ENCODE measurements around the gene PKNOX2.

PKNOX2 gene

DNA sequence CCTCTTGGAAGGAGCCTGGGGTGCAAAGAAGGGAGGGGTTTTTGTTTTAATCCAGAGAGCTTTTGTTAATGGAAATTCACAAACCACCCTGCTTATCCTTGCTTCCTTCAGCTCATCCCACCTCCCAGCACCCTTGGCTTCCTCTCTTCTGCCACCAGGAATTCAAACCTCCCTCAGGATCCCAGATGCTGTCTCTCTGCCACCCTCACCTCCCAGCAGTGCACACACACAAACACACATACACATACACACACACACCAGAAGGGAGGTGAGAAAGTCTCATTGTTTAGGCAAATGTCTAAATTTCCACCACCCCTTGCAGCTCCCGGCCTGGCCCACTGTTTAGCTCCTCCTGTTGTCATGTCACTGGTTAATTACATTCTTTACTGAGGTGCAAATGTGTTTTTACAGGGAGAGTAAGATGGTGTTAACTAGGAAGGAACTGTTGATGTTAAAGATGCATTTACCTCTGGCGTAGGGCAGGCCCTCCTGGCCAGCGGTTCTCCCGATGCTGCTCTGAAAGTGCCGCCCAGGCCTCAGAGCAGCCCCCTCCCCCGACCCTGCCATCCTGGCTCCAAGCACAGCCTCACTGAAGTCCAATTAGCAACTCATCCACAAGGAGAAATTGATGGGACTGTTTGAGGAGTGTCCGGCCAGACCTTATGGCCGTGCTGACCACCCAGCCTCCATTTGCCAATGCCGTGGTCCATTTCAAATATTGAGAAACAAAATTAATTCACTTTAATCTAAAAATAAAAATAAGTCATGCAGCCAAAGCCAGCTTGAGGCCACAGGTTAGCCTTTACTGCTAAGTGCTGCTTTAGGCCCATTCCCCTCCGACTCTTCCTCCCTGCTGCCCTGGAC is 166.1 kb downstream of the PKNOX2 start:
- Mint-ChIP-seq H3K4me3 (no peak overlapping the region), H3K4me1 (no peaks in the 10 kb centered on the region), H3K27ac (no peak overlapping the region), H3K27me3 (peaks cover 10% of the 10 kb centered on the region), H3K36me3 (ENCODE audit: low read depth) (no peaks in the 10 kb centered on the region), H3K9me3 (no peaks in the 10 kb centered on the region)
- ATAC-seq: no peak
- DNase-seq: no peak

DNA sequence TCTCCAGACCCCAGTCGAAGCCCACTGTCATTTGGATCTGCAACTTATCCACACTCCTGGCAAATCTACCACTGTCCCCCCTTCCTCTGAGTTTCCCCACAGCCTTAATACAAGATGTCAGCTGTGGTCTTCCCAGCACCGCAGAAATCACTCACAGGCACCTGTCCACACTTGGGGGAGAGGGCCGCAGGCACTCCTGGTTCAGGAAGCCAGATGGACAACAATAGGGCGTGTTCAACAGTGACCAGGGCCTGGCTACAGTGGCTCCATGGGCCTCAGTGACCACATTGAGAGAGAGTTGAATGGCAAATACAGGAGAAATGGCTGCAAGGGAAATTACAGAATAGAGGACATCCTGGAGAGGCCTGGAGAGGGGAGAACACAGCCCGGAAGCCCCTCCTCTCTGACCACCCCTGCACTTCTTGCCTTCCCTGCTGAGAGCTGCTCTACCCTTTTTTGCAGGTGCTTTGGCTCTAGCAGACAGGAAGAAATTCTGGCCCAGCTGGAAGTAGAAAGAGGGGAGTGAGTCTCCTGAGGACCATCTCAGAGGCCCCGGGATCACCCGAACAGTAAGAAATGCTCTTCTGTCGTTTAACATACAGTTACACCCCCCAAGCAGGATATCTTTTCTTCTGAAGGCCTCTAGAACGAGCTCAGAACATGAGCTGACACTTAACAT is 166.9 kb downstream of the PKNOX2 start:
- Mint-ChIP-seq H3K4me3 (no peak overlapping the region), H3K4me1 (no peaks in the 10 kb centered on the region), H3K27me3 (peaks cover 7% of the 10 kb centered on the region), H3K27ac (no peak overlapping the region), H3K36me3 (ENCODE audit: low read depth) (no peaks in the 10 kb centered on the region), H3K9me3 (no peaks in the 10 kb centered on the region)
- no peak for DNase-seq
- no peak for ATAC-seq

DNA sequence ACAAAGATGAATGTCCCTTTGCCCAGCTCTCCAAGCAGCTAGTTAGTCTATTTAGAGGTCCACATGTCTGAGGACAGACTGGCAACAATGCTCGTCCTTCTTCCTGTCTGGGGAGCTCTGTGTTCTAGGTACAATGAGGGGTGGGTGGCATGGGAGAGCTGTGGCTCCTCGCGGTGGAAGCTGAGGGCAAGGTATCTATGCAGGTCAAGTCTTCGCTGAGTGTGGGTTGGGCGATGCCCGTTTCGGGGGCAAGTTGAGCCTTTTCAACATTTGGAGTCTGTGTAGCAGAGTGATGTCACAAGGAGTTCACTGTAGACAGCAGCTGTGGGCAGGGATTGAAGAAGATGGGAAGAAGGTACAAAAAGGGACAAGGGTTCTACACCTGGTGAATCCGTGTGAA is 168.3 kb downstream of the PKNOX2 start:
- no peak for ATAC-seq
- Mint-ChIP-seq H3K4me1 (no peaks in the 10 kb centered on the region), H3K27ac (no peak overlapping the region), H3K4me3 (no peak overlapping the region), H3K36me3 (ENCODE audit: low read depth) (no peaks in the 10 kb centered on the region), H3K27me3 (peaks cover 7% of the 10 kb centered on the region), H3K9me3 (no peaks in the 10 kb centered on the region)
- no peak for DNase-seq

DNA sequence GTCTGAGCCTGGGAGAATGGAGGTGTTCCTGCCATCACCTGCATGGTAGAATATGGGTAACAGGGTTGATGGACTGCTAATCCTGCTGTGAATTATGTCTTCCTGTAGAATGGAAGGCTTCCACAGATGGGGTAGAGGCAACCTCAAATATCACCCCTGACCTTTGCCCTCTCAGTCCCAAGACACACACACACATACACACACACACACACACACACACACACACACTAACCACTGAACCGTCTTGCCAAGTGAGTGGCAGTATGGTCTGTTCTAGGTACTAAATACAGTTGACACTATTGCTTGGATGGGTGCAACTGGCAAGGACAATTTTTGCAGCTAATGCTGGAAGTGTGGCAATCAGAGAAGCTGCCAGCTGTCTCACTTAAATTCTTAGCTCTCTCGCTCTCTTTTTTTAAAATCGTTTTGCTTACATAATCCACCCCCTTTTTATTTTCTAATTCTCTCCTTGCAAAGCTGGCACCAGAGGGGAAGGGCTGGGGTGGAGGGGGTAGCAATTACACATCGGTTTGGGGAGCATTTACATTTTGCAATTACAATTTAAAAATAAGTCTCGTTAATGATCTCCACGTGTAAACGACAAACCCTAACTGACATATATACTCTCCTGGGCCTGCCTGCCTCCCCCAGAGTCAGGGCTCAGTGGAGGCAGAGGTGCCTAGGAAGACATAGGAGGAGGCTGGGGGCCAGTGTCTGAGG is 169.0 kb downstream of the PKNOX2 start:
- no peaks in the 10 kb centered on the region for H3K4me1 Mint-ChIP-seq

DNA sequence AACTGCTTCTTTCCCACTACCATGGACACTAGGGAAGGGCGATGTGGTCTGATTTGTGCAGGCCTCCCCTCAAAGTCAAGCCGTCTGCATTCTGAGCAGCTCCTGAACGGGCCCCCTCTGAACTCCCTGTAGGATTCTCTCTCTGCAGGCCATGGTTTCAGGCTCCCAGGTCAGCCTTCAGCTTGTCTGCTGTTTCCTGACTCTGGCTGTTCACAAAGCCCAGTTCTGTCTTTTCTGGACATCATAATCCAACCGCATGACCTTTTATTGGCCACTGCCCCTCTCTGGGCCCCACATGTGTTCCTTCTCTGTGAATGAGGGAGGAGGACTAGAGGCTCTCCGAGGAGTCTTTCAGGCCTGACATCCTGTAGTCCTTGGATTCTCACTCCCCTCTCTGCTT is 170.6 kb downstream of the PKNOX2 start:
- no peaks in the 10 kb centered on the region for H3K36me3 Mint-ChIP-seq (ENCODE audit: low read depth)
- H3K9me3 Mint-ChIP-seq: no peaks in the 10 kb centered on the region
- H3K4me3 Mint-ChIP-seq: no peak overlapping the region
- no peaks in the 10 kb centered on the region for H3K4me1 Mint-ChIP-seq
- no peaks in the 10 kb centered on the region for H3K27me3 Mint-ChIP-seq
- ATAC-seq: no peak
- DNase-seq: no peak
- H3K27ac Mint-ChIP-seq: no peak overlapping the region

More for the DNA sequence above, 169.0 kb downstream of the PKNOX2 start:
- ATAC-seq: no peak
- no peak overlapping the region for H3K27ac Mint-ChIP-seq
- H3K36me3 Mint-ChIP-seq (ENCODE audit: low read depth): no peaks in the 10 kb centered on the region
- no peaks in the 10 kb centered on the region for H3K9me3 Mint-ChIP-seq
- peaks cover 7% of the 10 kb centered on the region for H3K27me3 Mint-ChIP-seq
- H3K4me3 Mint-ChIP-seq: no peak overlapping the region
- DNase-seq: no peak

DNA sequence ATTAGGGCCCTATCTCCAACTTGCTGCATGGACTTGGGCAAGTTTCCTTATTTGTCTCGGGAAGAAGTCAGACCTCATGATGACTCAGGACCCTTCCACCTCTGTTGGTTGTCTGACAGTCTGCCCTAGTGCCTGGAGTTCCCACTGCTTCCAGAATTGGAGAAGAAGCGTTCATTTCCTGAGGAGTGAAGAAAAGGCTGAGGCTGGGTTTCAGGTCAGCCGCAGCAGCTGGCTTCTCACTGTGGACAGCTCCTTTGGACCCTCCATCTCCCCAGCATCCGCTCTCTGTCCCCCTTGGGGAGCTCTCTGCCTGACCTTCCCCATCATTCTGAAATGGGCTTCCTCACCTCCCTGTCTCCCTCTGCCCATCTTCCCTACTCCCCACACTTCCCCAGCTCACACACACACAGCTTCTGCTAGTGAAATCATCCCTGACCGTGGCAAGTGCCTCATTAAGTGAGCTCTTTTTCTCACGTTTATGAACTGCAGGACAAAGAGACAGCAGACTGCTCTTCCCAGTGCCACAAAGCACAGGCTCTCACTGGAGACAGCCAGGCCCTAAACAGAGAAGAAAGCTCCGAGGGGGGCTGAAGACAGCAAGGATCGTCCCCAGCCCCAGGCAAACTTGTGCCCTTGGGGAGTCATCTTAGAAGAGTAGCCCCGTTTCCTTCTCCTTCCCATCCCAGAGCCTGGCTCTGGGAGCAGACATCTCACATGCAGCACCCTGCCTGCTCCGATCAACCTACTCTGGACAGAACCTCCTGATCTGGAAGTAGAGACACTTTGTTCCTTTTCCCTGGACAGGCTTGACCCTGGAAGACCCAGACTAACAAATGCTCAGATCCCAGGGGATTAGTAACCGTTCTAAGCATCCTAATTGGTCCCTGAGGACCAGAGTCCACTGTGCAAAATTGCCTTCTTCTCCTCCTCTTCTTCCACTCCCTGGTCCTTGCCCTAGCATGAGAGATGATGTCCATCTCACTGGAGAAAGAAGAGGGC is 173.6 kb downstream of the PKNOX2 start:
- Mint-ChIP-seq H3K4me3 (no peak overlapping the region), H3K9me3 (no peaks in the 10 kb centered on the region), H3K36me3 (ENCODE audit: low read depth) (no peaks in the 10 kb centered on the region), H3K4me1 (no peaks in the 10 kb centered on the region), H3K27me3 (no peaks in the 10 kb centered on the region), H3K27ac (no peak overlapping the region)
- ATAC-seq: no peak
- no peak for DNase-seq

DNA sequence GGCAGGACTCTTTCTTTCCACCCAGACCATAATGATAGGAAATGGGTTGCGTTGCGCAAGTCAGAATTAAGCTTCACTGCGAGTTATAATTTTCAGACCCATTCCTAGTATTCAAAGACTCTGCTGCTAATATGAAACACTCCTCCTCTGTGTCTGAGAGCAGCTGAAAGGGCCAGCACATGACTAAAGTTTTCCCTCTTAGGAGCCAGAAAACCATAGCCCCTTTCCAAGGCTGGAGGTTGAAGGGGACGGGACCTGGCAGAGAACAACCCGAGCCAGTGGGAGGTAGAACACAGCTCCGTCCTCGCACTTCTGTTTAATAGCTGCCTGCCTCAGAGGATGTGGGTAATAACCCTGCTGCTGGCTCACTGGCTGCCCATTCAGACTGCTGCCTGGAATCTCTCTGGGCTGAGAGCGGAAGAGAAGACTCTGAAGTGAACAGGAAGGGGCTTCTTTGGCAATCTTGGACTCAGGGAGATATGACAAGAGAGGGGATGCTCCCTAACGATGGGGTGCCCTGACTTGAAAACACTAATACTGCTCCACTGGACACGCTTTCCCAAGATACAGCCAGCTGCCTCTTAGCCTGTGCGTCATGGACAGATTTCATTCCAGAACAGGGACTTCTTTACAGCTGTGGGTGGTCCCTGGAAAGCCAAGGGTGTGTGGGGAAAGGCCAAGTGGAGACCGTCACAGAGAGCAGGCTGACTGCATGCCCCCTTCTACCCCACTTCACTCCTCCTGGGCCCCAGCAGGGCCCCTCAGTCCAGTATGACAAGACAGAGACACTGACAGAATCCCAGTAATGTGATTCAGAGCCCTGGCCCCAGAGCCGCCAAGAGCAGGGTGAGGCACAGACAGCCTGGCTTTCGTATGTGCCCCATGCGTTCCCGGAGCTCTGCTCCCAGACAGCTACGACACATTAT is 174.6 kb downstream of the PKNOX2 start:
- no peak for DNase-seq
- Mint-ChIP-seq H3K27ac (no peak overlapping the region), H3K36me3 (ENCODE audit: low read depth) (no peaks in the 10 kb centered on the region), H3K4me3 (no peak overlapping the region), H3K9me3 (no peaks in the 10 kb centered on the region), H3K27me3 (no peaks in the 10 kb centered on the region), H3K4me1 (no peaks in the 10 kb centered on the region)
- no peak for ATAC-seq

DNA sequence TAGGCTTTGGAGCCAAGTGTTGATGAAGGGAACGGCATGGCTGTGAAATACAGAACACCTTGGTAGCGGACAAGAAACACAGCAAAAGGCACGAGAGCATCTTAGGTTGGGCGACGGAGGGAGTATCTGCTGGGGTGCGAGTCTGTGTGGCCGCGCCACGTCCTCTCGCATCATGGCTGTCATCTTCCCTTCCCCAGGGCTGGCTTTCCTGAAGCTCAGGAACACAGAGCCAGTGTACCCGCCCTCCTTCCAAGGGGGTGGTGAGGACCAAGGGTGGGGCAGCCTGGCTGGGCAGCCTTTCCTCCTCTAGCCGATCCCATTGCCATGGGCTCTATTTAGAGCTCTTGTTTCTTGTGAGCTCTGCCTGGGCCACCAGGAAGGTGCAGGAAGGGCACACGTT is 177.1 kb downstream of the PKNOX2 start:
- Mint-ChIP-seq H3K4me3 (no peak overlapping the region), H3K9me3 (no peaks in the 10 kb centered on the region), H3K36me3 (ENCODE audit: low read depth) (no peaks in the 10 kb centered on the region), H3K4me1 (no peaks in the 10 kb centered on the region), H3K27ac (no peak overlapping the region), H3K27me3 (peaks cover 6% of the 10 kb centered on the region)
- no peak for ATAC-seq
- no peak for DNase-seq

DNA sequence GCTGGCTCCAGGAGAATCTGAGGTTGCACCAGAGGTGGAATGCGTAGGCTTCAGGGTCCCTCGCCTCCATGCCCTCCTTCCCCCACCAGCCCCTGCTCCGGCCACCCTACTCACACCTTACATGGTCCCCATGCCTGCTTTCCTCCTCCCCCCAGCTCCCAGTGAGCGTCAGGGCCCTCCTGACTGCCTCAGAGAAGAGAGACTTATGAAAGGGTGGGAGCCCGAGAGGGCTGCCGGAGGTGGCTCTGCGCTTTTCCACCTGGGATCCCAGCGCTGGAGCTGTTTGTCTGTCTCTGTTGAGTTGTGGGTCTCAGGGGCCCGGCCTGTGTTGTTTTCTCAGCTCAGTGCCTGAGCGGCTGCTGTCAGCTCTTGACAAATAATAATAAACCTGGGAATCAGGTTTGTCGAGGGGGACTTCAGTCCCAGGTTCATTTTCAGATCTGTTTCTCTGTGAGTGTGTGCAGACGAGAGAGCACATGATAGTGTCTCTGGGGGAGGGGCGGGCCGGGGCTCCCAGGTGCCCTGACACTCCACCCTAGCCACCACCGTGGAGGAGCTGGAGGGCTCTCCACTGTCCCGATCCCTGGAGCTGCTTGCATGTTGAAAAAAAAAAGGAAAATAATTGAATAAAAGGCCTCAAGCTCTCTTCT is 177.9 kb downstream of the PKNOX2 start:
- H3K9me3 Mint-ChIP-seq: no peaks in the 10 kb centered on the region
- H3K27ac Mint-ChIP-seq: no peak overlapping the region
- no peaks in the 10 kb centered on the region for H3K36me3 Mint-ChIP-seq (ENCODE audit: low read depth)
- H3K4me3 Mint-ChIP-seq: no peak overlapping the region
- ATAC-seq (no peak), DNase-seq (no peak)
- H3K27me3 Mint-ChIP-seq: peaks cover 6% of the 10 kb centered on the region
- no peaks in the 10 kb centered on the region for H3K4me1 Mint-ChIP-seq

DNA sequence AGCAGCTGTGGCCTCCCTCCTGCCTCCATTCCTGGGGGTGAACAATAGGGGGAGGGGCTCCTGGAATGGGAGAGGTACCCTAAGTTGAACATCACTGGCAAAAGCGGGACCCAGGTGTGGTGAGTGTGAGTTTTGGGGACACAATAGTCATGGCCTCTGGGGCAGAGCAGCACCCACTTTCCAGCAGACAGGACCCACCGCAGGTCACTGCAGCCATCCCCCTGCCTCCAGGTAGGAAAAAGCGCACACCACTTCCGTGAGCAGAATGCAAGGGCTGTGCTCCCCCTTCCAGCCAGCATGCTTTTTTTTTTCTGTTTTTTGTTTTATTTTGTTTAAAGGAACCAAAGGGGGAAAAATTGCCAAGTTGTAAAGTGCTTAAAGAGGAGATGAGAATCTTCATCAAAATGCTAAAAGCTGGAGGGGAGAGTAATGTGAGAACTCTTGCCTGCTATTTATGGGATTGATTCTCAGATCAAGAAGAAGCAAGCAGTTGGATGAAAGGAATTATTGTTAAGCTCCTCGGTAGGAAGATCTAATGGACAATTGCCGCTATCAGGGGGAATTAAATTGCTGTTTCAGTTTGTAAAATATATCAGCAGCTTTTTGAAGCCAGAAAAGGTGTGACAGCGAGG is 178.7 kb downstream of the PKNOX2 start:
- no peaks in the 10 kb centered on the region for H3K36me3 Mint-ChIP-seq (ENCODE audit: low read depth)
- H3K4me3 Mint-ChIP-seq: no peak overlapping the region
- no peaks in the 10 kb centered on the region for H3K9me3 Mint-ChIP-seq
- no peaks in the 10 kb centered on the region for H3K4me1 Mint-ChIP-seq
- no peak for DNase-seq
- H3K27me3 Mint-ChIP-seq: peaks cover 6% of the 10 kb centered on the region
- H3K27ac Mint-ChIP-seq: no peak overlapping the region
- ATAC-seq: no peak

DNA sequence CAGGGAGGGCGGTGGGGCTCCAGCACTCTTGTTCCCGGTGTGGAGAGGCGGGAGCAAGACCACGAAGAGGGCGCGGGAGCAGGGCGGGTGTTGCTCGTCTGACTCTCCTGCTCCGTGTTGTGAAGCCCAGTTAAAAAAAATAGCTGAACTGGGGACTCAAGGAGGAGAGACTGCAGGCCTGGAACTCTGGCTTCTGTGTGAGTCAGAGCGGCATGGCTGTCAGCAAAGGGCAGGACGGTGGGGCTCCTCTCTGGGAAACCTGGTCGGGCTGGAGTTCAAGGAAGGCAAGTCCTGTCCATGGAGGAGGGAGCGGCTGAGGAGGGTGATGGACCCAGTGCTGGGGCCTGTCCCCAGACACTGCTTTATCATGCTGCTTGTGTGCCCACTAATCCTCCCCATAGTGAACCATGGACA is 179.2 kb downstream of the PKNOX2 start:
- no peaks in the 10 kb centered on the region for H3K4me1 Mint-ChIP-seq
- ATAC-seq (no peak), DNase-seq (no peak)
- H3K4me3 Mint-ChIP-seq: no peak overlapping the region
- no peak overlapping the region for H3K27ac Mint-ChIP-seq
- H3K27me3 Mint-ChIP-seq: peaks cover 6% of the 10 kb centered on the region
- no peaks in the 10 kb centered on the region for H3K9me3 Mint-ChIP-seq
- no peaks in the 10 kb centered on the region for H3K36me3 Mint-ChIP-seq (ENCODE audit: low read depth)

DNA sequence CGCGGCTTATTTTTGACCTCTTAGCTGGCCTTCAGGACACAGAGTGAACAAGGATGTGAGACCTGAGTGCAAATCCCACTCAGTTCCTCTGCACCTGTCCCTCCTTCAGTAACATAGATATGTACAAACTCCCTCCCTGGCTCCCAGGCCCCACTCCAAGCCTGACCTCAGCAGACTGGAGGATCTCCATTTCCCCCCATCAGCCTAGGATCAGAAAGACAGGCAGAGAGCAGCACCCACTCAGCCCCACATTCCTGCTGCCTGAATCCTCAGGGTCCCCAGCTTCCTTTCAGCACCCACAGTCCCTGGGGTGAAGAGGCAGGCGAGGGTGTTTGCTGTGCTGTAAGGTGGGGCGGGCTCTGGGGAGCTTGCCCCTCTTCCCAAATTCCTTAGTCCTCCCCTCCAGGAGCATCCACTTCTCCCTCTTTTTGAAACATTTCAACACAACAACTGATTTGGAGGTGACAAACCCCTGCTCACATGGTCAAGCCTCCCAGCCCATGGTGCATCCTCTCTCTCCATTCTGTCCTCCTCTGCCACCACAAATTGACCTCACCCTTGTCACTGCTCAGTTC is 180.4 kb downstream of the PKNOX2 start:
- H3K27me3 Mint-ChIP-seq: peaks cover 6% of the 10 kb centered on the region
- no peaks in the 10 kb centered on the region for H3K36me3 Mint-ChIP-seq (ENCODE audit: low read depth)
- H3K9me3 Mint-ChIP-seq: no peaks in the 10 kb centered on the region
- H3K27ac Mint-ChIP-seq: no peak overlapping the region
- no peaks in the 10 kb centered on the region for H3K4me1 Mint-ChIP-seq
- H3K4me3 Mint-ChIP-seq: no peak overlapping the region
- no peak for DNase-seq
- ATAC-seq: no peak
